Loucy (cell line): ENCODE measurements around the gene IGSF11.

Source experiments
- H2AFZ ChIP-seq: fragments of 200-600 bp; sonication (generic); 2 replicates; pipeline ENCODE4 v1.6.0; 2016; ENCODE audit warnings: antibody characterized with exemption, mild to moderate bottlenecking, low read length, moderate library complexity
- H3F3A ChIP-seq: fragments of 200-600 bp; 2 replicates; pipeline ENCODE4 v1.6.0; 2016; ENCODE audit warnings: antibody characterized with exemption, low read depth, mild to moderate bottlenecking
- H3K27me3 ChIP-seq: fragments of 200-600 bp; sonication (generic); 2 replicates; pipeline ENCODE4 v1.6.1; 2014; ENCODE audit warnings: low read length, mild to moderate bottlenecking; ENCODE audit not compliant: insufficient read depth, poor library complexity, severe bottlenecking
- H3K36me3 ChIP-seq: fragments of 200-600 bp; sonication (generic); 2 replicates; pipeline ENCODE4 v1.6.1; 2016; ENCODE audit warnings: low read length; ENCODE audit not compliant: insufficient read depth
- H3K4me1 ChIP-seq: fragments of 200-600 bp; sonication (generic); 2 replicates; pipeline ENCODE4 v1.5.1; 2014; ENCODE audit warnings: low read length, mild to moderate bottlenecking; ENCODE audit not compliant: insufficient read depth, poor library complexity, severe bottlenecking
- H3K4me2 ChIP-seq: fragments of 200-600 bp; sonication (generic); 2 replicates; pipeline ENCODE4 v1.6.0; 2014; ENCODE audit warnings: antibody characterized with exemption, low read length, low read depth, mild to moderate bottlenecking; ENCODE audit not compliant: poor library complexity, severe bottlenecking
- H3K4me3 ChIP-seq: fragments of 200-600 bp; sonication (generic); 2 replicates; pipeline ENCODE4 v1.5.1; 2014; ENCODE audit warnings: low read length, mild to moderate bottlenecking, mixed read lengths; ENCODE audit not compliant: poor library complexity, severe bottlenecking
- H3K79me2 ChIP-seq: fragments of 200-600 bp; sonication (generic); 2 replicates; pipeline ENCODE4 v1.6.1; 2014; ENCODE audit warnings: low read length; ENCODE audit not compliant: insufficient read depth
- H3K9ac ChIP-seq: fragments of 200-600 bp; sonication (generic); 2 replicates; pipeline ENCODE4 v1.6.0; 2014; ENCODE audit warnings: mild to moderate bottlenecking, low read depth, low read length, moderate library complexity; ENCODE audit not compliant: poor library complexity, severe bottlenecking
- H3K9me2 ChIP-seq: fragments of 200-600 bp; sonication (generic); replicated peaks from 2 replicates; pipeline ENCODE4 v1.6.1; 2016; ENCODE audit warnings: low read depth, low read length, mixed read lengths
- H3K9me3 ChIP-seq: fragments of 200-600 bp; sonication (generic); 2 replicates; pipeline ENCODE4 v1.6.1; 2014; ENCODE audit warnings: mild to moderate bottlenecking, antibody characterized with exemption, low read length, low read depth; ENCODE audit not compliant: insufficient read depth
- H4K20me1 ChIP-seq: fragments of 200-600 bp; sonication (generic); 2 replicates; pipeline ENCODE4 v1.6.0; 2014; ENCODE audit warnings: antibody characterized with exemption, low read length, mild to moderate bottlenecking; ENCODE audit not compliant: insufficient read depth, poor library complexity, severe bottlenecking
- CTCF ChIP-seq: fragments of 200-600 bp; sonication (generic); conservative IDR thresholded peaks from 2 replicates; pipeline ENCODE4 v1.5.1; 2014; ENCODE audit warnings: mild to moderate bottlenecking, antibody characterized with exemption, low read length
- EZH2phosphoT487 ChIP-seq: fragments of 200-600 bp; IDR thresholded peaks from 2 replicates; pipeline ENCODE4 v1.6.1; 2018; ENCODE audit warnings: antibody characterized with exemption, mild to moderate bottlenecking, moderate library complexity, borderline replicate concordance

IGSF11 gene

GRCh38 chr3:119018690-119019463, 15.8 kb downstream of the IGSF11 start:
- Histone ChIP-seq H3K4me3 (no peak overlapping the region), H3K9me3 (no peaks in the 10 kb centered on the region), H3K9me2 (no peaks in the 10 kb centered on the region), H3K27me3 (no peaks in the 10 kb centered on the region), H3K4me1 (no peaks in the 10 kb centered on the region), H2AFZ (no peak overlapping the region), H3K9ac (no peak overlapping the region), H3K79me2 (no peaks in the 10 kb centered on the region), H3K4me2 (no peak overlapping the region), H4K20me1 (no peaks in the 10 kb centered on the region), H3K36me3 (no peaks in the 10 kb centered on the region), H3F3A (no peaks in the 10 kb centered on the region)
- TF ChIP-seq EZH2phosphoT487 (no peak), CTCF (no peak)

GRCh38 chr3:119015942-119016341, 18.7 kb downstream of the IGSF11 start:
- Histone ChIP-seq H3K9me3 (no peaks in the 10 kb centered on the region), H2AFZ (no peak overlapping the region), H3K36me3 (no peaks in the 10 kb centered on the region), H3K9ac (no peak overlapping the region), H4K20me1 (no peaks in the 10 kb centered on the region), H3K4me1 (no peaks in the 10 kb centered on the region), H3K4me2 (no peak overlapping the region), H3K4me3 (no peak overlapping the region), H3K27me3 (no peaks in the 10 kb centered on the region), H3F3A (no peaks in the 10 kb centered on the region), H3K9me2 (no peaks in the 10 kb centered on the region), H3K79me2 (no peaks in the 10 kb centered on the region)
- TF ChIP-seq EZH2phosphoT487 (no peak), CTCF (no peak)

GRCh38 chr3:119013951-119014350, 20.7 kb downstream of the IGSF11 start:
- H3K9me3 ChIP-seq = no peaks in the 10 kb centered on the region
- no peaks in the 10 kb centered on the region for H3K27me3 ChIP-seq
- no peaks in the 10 kb centered on the region for H3F3A ChIP-seq
- H3K9me2 ChIP-seq = no peaks in the 10 kb centered on the region
- no peak for TF ChIP-seq EZH2phosphoT487
- TF ChIP-seq CTCF = no peak
- H3K4me3 ChIP-seq = no peak overlapping the region
- no peaks in the 10 kb centered on the region for H4K20me1 ChIP-seq
- no peak overlapping the region for H2AFZ ChIP-seq
- no peaks in the 10 kb centered on the region for H3K4me1 ChIP-seq
- H3K9ac ChIP-seq = no peak overlapping the region
- no peak overlapping the region for H3K4me2 ChIP-seq
- no peaks in the 10 kb centered on the region for H3K36me3 ChIP-seq
- no peaks in the 10 kb centered on the region for H3K79me2 ChIP-seq
